Stimulated activated CD8-positive, alpha-beta memory T cell treated with anti-CD3 and anti-CD28 coated beads, Interleukin-15, amount 100 ng/mL, for 24 hours (primary cell): ENCODE results near the gene KIF3C.
"Not testable (repeated sequence)": the region's sequence is repeated elsewhere in the genome, so short reads cannot be mapped to it uniquely, and the experiment has no call there.

Experiments used
- DNase-seq: peaks from one replicate; pipeline ENCODE4 v3.0.0-alpha.2; 2020; ENCODE audit warnings: low read depth

KIF3C gene

GRCh38 chr2:25960396-25960795 lies 21.9 kb downstream of the KIF3C start:
- no peak for DNase-seq

- DNase-seq, result not testable (repeated sequence)
These were observed 23.7 kb downstream of the KIF3C start for GRCh38 chr2:25958611-25959010.

DNA sequence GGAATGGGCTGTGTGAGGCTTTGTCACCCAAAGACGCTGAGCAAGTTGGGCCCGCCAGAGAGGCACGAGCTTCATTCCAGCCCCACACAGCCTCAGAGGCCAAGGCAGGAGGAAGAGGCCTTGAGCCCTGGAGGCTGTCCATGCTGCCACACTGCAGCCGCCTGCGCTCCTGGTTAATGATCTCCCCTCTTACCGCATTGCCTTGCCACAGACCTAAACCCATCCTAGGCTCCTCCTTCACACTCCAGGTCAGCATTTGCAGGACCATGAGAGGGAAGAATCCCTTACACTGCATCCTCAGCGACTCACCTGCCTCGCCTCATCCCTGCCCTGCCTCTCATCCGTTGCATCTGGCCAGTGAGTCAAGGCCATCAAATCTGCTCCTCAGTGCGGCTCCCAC lies 24.6 kb downstream of the KIF3C start:
- DNase-seq, result no peak

DNA sequence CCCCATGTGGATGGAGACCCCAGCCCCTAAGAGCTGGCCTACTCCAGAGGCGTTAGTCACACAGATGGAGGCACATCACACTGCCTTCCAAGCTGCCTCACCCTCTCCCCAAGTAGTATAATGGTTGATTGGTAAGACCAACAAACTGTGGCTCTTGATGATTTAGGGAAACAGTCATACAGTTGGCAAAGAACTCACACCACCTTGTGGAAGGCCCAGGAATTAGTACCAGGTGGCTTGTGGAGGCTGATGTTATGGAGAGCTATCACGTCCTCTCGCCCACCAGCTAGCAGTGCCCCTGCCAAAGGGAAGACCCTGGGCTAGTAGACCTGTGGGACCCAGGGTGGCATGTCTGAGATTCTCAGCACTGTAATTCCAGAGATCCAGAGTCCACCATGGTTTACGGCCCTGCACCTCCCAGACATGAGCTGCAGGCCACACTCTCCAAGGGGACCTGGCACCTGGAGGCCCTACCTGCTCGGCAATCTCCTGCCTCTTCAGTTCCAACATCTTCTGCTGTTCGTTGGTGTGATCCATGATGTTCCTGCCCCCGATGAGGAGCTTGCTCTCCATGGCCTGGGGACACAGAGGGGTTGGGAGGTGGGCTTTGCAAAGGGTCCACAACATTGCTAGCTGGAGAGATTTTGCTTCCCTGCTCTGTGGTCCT lies 26.3 kb downstream of the KIF3C start:
- no peak for DNase-seq

- no peak for DNase-seq
These were observed 27.3 kb downstream of the KIF3C start for GRCh38 chr2:25955036-25955435.

DNA sequence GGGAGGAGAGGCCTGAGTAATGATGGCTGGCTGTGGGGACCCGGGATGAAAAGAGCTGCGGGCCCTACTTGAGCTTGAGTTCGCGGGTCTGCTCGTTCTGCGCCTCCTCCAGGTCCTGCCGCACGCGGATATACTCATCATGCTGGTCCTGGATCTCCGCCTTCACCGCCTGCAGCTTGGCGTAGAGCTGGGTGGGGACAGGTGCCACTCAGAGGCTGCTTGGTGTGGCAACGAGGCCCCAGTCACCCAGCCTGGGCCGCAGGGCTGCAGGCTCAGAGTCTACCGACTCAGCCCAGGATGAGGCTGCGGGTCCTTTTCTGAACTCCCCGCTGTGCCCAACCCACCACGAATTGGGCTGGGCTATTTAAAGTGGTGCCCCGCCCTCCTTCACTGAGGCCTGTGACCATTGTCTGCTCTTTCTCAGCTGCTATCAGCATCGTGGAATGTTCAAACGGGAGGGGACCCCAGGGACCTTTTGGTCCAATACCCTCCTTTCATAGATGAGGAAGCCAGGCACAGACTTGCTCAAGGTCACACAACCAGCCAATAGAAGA lies 28.0 kb downstream of the KIF3C start:
- no peak for DNase-seq

DNA sequence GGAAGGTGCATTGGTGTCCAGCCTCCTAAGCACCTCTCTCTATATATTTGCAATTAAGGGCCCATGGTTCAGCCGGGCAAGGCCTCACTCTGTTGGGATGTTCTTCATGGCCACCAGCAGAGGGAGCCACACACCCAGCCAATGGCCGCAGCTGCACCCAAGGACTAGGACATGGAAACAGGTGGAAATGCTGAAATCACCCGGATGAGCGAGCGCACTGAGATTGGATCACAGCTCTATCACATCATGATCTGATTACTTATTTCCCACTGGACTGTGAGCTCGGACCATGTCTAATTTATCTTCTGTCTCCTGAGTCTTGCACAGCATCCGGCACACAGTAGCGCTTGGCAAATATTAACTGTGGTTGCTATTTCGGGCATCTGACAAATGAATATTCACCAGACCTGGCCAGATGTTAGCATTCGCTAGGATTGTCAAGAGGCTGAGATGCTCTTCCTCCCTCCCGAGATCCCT lies 31.2 kb downstream of the KIF3C start:
- peak; percentile 45 for DNase-seq

- no peak for DNase-seq
These were observed 33.9 kb downstream of the KIF3C start for GRCh38 chr2:25948437-25948836.

DNA sequence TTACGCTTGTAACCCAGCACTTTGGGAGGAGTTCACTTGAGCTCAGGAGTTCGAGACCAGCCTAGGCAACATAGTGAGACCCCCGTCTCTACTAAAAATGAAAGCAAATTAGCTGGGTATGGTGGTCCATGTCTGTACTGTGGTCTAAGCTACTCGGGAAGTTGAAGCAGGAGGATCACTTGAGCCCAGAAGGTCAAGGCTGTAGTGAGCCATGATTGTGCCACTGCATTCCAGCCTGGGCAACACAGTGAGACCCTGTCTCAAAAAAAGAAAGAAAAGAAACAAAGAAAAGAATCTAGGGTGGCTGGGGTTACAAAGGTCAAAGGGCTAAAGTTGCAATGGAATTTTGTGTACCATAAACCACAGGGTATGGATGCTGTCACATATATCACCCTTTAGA lies 41.3 kb downstream of the KIF3C start:
- DNase-seq, result no peak

GRCh38 chr2:25939257-25939668 lies 43.0 kb downstream of the KIF3C start:
- DNase-seq, result no peak

GRCh38 chr2:25938345-25938744 lies 44.0 kb downstream of the KIF3C start:
- no peak for DNase-seq

GRCh38 chr2:25936889-25937545 lies 45.3 kb downstream of the KIF3C start:
- DNase-seq, result no peak

DNA sequence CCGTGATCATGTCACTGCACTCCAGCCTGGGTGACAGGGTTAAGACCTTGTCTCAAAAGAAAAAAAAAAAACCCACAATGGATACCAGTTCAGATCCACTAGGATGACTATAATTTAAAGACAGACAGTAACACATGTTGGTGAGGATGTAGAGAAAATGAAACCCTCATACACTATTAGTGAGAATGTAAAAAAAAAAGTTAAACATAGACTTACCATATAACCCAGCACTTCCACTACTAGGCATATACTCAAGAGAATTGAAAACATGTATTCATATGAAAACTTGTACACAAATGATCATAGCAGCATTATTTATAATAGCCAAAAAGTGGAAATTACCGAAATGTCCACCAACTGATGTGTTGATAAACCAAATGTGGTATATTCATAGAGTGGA lies 48.7 kb downstream of the KIF3C start:
- DNase-seq, result no peak

DNA sequence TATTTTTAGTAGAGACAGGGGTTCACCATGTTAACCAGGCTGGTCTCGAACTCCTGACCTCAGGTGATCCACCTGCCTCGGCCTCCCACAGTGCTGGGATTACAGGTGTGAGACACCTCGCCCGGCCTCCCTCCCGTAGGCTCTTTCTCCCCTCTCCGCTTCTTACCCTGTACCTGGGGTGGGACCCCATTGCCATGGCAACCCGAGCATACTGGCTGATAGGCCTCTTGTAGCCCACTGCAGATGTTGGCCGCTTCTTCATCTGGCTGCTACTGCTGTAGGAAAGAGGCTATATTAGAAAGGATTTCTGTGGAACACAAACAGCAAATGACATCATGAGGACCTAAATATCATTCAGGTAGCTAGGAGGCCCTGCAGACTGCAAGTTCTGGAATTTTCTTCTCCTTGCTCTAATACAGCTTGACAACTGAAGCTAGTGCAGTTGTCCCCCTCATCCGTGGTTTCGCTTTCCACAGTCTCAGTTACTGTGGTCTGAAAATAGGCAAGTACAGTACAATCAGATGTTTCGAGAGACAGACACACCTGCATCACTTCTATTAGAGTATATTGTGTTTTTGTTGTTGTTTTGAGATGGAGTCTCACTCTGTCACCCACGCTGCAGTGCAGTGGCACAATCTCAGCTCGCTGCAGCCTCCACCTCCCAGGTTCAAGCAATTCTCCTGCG lies 52.4 kb downstream of the KIF3C start:
- DNase-seq, result no peak

DNA sequence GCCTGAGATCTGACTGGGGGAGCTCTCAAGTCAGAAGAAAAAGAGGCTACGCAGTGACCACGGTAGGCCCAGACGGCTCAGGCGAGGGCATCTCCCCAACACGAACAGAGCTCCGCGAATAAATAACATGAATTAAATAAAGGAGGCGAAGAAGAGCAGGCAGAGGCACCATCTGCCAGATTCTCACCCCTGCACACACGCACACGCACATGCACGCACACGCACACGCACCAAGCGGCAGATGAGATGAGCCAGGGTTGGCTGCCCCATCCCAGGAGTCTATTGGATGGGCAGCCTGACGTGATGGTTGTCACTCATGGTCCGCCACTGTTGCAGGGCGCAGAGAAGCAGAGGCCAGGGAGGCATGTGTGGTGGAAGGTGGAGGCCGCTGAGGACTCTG lies 53.6 kb downstream of the KIF3C start:
- no peak for DNase-seq

- DNase-seq, result no peak
These were observed 55.1 kb downstream of the KIF3C start for GRCh38 chr2:25926984-25927756.

DNA sequence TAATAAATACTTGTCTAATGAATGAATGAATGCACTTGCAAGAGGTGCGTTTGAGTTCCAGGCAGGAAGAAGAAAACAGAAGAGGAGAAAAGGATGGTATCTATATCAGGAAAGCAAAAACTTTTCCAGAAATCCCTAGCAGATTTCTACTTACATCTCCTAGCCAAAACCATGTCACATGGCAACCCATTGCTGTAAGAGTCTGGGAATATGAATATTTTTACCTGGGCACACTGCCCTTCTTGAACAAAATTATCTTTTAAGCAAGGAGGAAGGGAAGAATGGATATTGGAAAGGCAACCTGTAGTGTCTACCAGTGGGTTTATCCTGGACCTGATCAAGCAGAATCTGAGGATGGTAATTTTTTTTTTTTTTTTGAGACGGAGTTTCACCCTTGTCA lies 59.8 kb downstream of the KIF3C start:
- no peak for DNase-seq

- DNase-seq, result no peak
These were observed 61.4 kb downstream of the KIF3C start for GRCh38 chr2:25920786-25921415.

GRCh38 chr2:25920336-25920735 lies 62.0 kb downstream of the KIF3C start:
- no peak for DNase-seq

- no peak for DNase-seq
These were observed 64.5 kb downstream of the KIF3C start for GRCh38 chr2:25917832-25918231.

DNA sequence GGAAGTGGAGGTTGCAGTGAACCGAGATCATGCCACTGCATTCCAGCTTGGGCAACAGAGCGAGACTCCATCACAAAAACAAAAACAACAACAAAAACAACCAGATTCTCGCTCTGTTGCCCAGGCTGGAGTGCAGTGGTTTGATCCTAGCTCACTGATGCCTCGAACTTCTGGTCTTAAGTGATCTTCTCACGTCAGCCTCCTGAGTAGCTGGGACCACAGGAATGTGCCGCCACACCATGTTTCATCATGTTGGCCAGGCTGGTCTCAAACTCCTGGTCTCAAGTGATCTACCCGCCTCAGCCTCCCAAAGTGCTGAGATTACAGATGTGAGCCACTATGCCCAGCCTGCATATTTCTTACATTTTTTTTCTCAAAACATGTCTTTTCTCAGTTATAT lies 64.9 kb downstream of the KIF3C start:
- DNase-seq, result not testable (repeated sequence)
